Lung (tissue), 12 donors: ENCODE data around the gene NIFK. TPM values are rescaled to one million over a fixed set of nuclear protein-coding genes. Genes with fewer than 3 reads are reported as not detected.
"Not testable (repeated sequence)": the region's sequence is repeated elsewhere in the genome, so short reads cannot be mapped to it uniquely, and the experiment has no call there.

Experiments used
- ATAC-seq: fragments of 200-7000 bp; cut with Tn5 transposase; one replicate; pipeline ENCODE4 v1.9.1; 2020; ENCODE audit warnings: moderate number of reproducible peaks; ENCODE audit not compliant: insufficient read depth, low FRiP score
- DNase-seq, 3 donors: peaks; one replicate each; pipeline ENCODE4 v3.0.0-alpha.2; 2013 to 2017
- H3K27ac ChIP-seq, 2 donors: one replicate each; pipeline ENCODE4 v1.5.1; 2013; ENCODE audit warnings: mild to moderate bottlenecking in 2 of 2, moderate library complexity in 2 of 2, control low read depth in 1 of 2, inconsistent platforms in 1 of 2, low read depth in 1 of 2, low read length in 1 of 2
- H3K27me3 ChIP-seq, 3 donors: one replicate each; pipeline ENCODE4 v1.5.1; 2013; ENCODE audit warnings: low read length in 2 of 3; ENCODE audit not compliant: control insufficient read depth in 3 of 3, insufficient read depth in 3 of 3
- H3K36me3 ChIP-seq, 4 donors: one replicate each; pipeline ENCODE4 v1.5.1; 2013; ENCODE audit warnings: low read length in 4 of 4, mild to moderate bottlenecking in 1 of 4, moderate library complexity in 1 of 4; ENCODE audit not compliant: control insufficient read depth in 4 of 4, insufficient read depth in 4 of 4
- H3K4me1 ChIP-seq, 5 donors: one replicate each; pipeline ENCODE4 v1.5.1; 2013; ENCODE audit warnings: low read length in 5 of 5, mild to moderate bottlenecking in 2 of 5, moderate library complexity in 1 of 5; ENCODE audit not compliant: control insufficient read depth in 5 of 5, insufficient read depth in 5 of 5
- H3K4me3 ChIP-seq: one replicate; pipeline ENCODE4 v1.5.1; 2013; ENCODE audit warnings: mild to moderate bottlenecking, control low read depth, moderate library complexity
- H3K9ac ChIP-seq, 2 donors: one replicate each; pipeline ENCODE4 v1.5.1; 2013; ENCODE audit warnings: low read length in 2 of 2, control low read depth in 1 of 2; ENCODE audit not compliant: insufficient read depth in 1 of 2
- H3K9me3 ChIP-seq, 4 donors: one replicate each; pipeline ENCODE4 v1.5.1; 2013; ENCODE audit warnings: low read length in 3 of 4, mild to moderate bottlenecking in 1 of 4, moderate library complexity in 1 of 4; ENCODE audit not compliant: control insufficient read depth in 4 of 4, insufficient read depth in 3 of 4
- WGBS, 2 donors: extraction: QIAGEN DNeasy Blood & Tissue Kit; methylation state at CpG; one replicate each; pipeline ENCODE4 v1.1.7; 2013; 5-methylcytosine and 5-hydroxymethylcytosine counted together
- polyA plus RNA-seq, 2 donors: library from polyadenylated mRNA; stranded (reverse); fragments of 200-250 nt; gene quantifications; one replicate each; pipeline ENCODE4 v1.2.1, GENCODE V29; 2013
- total RNA-seq, 2 donors: library from RNA; depleted of rRNA in 1 of 2; stranded (reverse); fragments of >200 nt in 1 of 2; gene quantifications; one replicate each; pipeline ENCODE4 v1.2.1, GENCODE V29; 2014 to 2021
- TF ChIP-seq, protein P1 (sequence below): IDR thresholded peaks from 2 replicates; pipeline ENCODE4 v1.5.1; 2012; ENCODE audit warnings: mild to moderate bottlenecking; ENCODE audit errors: control extremely low read depth, extremely low read depth
- donor health status: control.
- donor health status: control.
- donor health status: Bipolar disorder and iron deficiency.
- donor health status: healthy.
- donor health status: DM: yes; HTN: yes; CAD: no.

The NIFK gene
- total and polyA plus RNA-seq, 4 donors: 32.2 to 78.0 (median 35.4) TPM

DNA sequence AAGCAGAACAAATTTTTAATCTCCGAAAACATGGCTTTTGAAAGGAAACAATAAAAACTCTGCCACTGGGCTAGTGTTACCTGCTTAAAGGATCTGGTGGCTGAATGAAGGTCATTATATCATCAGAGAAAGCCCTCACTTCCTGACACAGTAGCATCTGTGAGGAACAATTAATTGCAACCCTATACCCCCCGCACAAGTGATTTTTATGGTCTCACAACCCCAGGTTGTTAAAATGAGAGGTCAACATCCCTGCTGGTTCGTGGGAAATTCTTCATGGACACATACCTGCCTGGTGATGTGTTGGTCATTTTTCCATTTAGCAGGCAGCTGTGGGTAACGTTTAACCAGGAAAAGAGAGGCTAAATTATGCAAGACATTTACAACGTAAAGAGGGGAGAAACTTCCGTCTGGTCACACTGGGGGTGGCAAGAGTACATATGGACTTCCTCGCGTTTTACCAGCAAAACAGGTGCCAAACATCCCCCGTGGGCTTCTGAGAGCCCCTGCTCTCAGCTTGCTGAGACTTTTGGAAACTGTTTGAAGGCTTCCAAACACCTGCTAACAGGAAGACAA, 29.2 kb downstream of the NIFK start:
- H3K4me3 ChIP-seq: no peak overlapping the region
- H3K27me3 ChIP-seq: no peaks in the 10 kb centered on the region
- H3K9me3 ChIP-seq: no peaks in the 10 kb centered on the region
- 29 to 43% methylated on average over 9 of the region's 9 CpGs for WGBS, 2 donors
- no peaks in the 10 kb centered on the region for H3K36me3 ChIP-seq
- peak overlapping the region in 1 of 2 donors; percentile 62 for H3K27ac ChIP-seq
- peak overlapping the region in 1 of 2 donors; percentile 19 for H3K9ac ChIP-seq
- no peaks in the 10 kb centered on the region for H3K4me1 ChIP-seq
- DNase-seq (no peak), ATAC-seq (peak; percentile 60)
- TF ChIP-seq, protein P1, sequence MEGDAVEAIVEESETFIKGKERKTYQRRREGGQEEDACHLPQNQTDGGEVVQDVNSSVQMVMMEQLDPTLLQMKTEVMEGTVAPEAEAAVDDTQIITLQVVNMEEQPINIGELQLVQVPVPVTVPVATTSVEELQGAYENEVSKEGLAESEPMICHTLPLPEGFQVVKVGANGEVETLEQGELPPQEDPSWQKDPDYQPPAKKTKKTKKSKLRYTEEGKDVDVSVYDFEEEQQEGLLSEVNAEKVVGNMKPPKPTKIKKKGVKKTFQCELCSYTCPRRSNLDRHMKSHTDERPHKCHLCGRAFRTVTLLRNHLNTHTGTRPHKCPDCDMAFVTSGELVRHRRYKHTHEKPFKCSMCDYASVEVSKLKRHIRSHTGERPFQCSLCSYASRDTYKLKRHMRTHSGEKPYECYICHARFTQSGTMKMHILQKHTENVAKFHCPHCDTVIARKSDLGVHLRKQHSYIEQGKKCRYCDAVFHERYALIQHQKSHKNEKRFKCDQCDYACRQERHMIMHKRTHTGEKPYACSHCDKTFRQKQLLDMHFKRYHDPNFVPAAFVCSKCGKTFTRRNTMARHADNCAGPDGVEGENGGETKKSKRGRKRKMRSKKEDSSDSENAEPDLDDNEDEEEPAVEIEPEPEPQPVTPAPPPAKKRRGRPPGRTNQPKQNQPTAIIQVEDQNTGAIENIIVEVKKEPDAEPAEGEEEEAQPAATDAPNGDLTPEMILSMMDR: no peak

DNA sequence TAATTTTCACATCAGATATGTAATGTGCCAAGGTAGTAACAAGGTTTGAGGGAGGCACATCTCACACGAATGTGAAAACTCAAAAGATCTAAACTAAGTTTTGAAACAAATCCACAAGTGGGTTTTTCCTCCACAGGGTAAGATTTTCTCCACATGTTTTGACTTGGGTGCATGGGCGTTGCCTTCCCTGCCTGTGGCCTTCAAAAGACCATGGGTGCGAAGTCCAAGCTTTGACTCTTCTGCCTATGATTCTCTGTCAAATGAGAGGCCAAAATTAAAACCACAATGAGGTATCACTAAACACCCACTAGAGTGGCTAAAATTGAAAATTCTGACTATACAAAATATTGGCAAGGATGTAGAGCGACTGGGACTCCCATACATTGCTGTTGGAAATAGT, 30.7 kb downstream of the NIFK start:
- no peak overlapping the region for H3K27ac ChIP-seq
- H3K9me3 ChIP-seq: no peaks in the 10 kb centered on the region
- no peak overlapping the region for H3K4me3 ChIP-seq
- ATAC-seq (no peak), DNase-seq (no peak)
- no peak overlapping the region for H3K9ac ChIP-seq
- H3K4me1 ChIP-seq: no peaks in the 10 kb centered on the region
- H3K36me3 ChIP-seq: no peaks in the 10 kb centered on the region
- 96 to 97% methylated on average over 4 of the region's 4 CpGs for WGBS, 2 donors
- TF ChIP-seq, protein P1: no peak
- no peaks in the 10 kb centered on the region for H3K27me3 ChIP-seq

DNA sequence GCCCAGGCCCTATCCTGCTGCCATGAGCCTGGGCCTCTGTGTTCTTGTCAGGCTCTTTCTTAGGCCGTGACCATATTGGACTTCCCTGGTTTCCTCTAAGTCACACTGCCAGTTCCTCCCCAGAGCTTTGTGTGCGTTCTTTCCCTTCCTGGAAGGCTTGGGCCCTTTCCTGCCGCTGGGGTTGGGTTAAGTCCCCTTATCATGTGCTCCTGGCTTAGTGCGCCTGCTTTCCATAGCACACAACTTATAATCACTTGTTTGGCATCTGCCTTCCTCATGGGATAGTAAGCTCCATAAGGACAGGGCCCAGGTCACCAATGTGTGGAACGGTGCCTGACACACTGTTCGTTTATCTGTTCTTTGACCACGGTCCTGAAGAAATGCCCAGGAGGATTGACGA, 31.3 kb downstream of the NIFK start:
- Histone ChIP-seq H3K27me3 (no peaks in the 10 kb centered on the region), H3K4me1 (peaks cover 0 to 2% (median 0%) of the 10 kb centered on the region in 5 donors), H3K9ac (no peak overlapping the region), H3K36me3 (no peaks in the 10 kb centered on the region), H3K27ac (no peak overlapping the region), H3K4me3 (no peak overlapping the region), H3K9me3 (no peaks in the 10 kb centered on the region)
- DNase-seq: no peak
- 70 to 83% methylated on average over 8 of the region's 8 CpGs for WGBS, 2 donors
- TF ChIP-seq, protein P1: no peak
- no peak for ATAC-seq

DNA sequence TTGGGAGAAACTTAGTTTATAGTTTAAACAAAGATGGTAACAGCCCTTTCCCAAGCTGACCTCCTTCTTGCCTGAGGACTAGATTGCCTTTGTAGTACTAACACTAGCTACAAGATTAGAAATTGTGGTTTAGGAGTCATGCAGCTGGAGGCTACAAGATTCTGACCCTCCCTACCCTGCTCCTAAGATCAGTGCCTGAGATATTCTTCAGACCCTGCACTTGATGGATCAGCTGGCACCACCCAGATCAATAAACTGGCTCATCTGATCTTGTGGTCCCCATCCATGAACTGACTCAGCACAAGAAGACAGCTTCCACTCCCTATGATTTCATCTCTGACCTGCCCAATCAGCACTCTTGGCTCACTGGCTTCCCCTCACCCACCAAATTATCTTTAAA, 34.9 kb downstream of the NIFK start:
- not testable (repeated sequence) for H3K27me3 ChIP-seq, H3K4me3 ChIP-seq, H3K9ac ChIP-seq, H3K27ac ChIP-seq, H3K9me3 ChIP-seq, ATAC-seq, H3K4me1 ChIP-seq, H3K36me3 ChIP-seq, DNase-seq
